Caco-2 (cell line): ENCODE data around the gene MRPL39. TPM values are rescaled to one million over a fixed set of nuclear protein-coding genes. Genes with fewer than 3 reads are reported as not detected.

ENCODE experiments used
- BruUV-seq: library from RNA; stranded (reverse); fragments of 400-500 nt; replicated peaks from 2 replicates; lab custom pipeline; 2021; lab: Mats Ljungman, UMichigan
- CTCF ChIA-PET: fragments of 300-600 bp; sonication (Branson Sonifier 250); formaldehyde crosslinking; loops from one replicate; lab custom pipeline; 2022; ENCODE audit warnings: antibody characterized with exemption; lab: Charles Lee
- POLR2A ChIA-PET: fragments of 300-600 bp; sonication (Branson Sonifier 250); formaldehyde crosslinking; loops from one replicate; lab custom pipeline; 2022; ENCODE audit warnings: antibody characterized with exemption; lab: Charles Lee
- DNase-seq, 2 experiments: peaks; one replicate each; pipeline versions ENCODE4 v3.0.0 to v3.0.0-alpha.2; 2020 to 2022
- H3K27me3 ChIP-seq: replicated peaks from 2 replicates; pipeline ENCODE4 v1.6.0; 2011; ENCODE audit warnings: low read length; ENCODE audit not compliant: control insufficient read depth, insufficient read depth
- H3K36me3 ChIP-seq: 2 replicates; pipeline ENCODE4 v1.5.1; 2011; ENCODE audit warnings: low read length; ENCODE audit not compliant: control insufficient read depth, insufficient read depth
- H3K4me1 ChIP-seq: fragments of 250-450 bp; sonication (Bioruptor Pico); 2 replicates; pipeline ENCODE4 v1.5.1; 2020; ENCODE audit warnings: mild to moderate bottlenecking
- H3K4me3 ChIP-seq: 2 replicates; pipeline ENCODE4 v1.5.1; 2011; ENCODE audit warnings: low read depth, mild to moderate bottlenecking, control low read depth, low read length
- H3K9me3 ChIP-seq: fragments of 250-450 bp; sonication (Bioruptor Pico); 2 replicates; pipeline ENCODE4 v1.5.1; 2020; ENCODE audit warnings: mild to moderate bottlenecking, moderate library complexity
- H3K27ac Mint-ChIP-seq: one replicate; pipeline ENCODE4 v1.8.0; 2022; ENCODE audit warnings: mixed read lengths; ENCODE audit not compliant: unreplicated experiment
- H3K27me3 Mint-ChIP-seq: one replicate; pipeline ENCODE4 v1.8.0; 2022; ENCODE audit warnings: mixed read lengths; ENCODE audit not compliant: insufficient read depth, unreplicated experiment
- H3K36me3 Mint-ChIP-seq: one replicate; pipeline ENCODE4 v1.8.0; 2022; ENCODE audit warnings: mild to moderate bottlenecking, mixed read lengths; ENCODE audit not compliant: insufficient read depth, unreplicated experiment
- H3K4me1 Mint-ChIP-seq: one replicate; pipeline ENCODE4 v1.8.0; 2022; ENCODE audit warnings: low read depth, mixed read lengths; ENCODE audit not compliant: unreplicated experiment
- H3K4me3 Mint-ChIP-seq: one replicate; pipeline ENCODE4 v1.8.0; 2022; ENCODE audit warnings: mild to moderate bottlenecking, moderate library complexity, mixed read lengths; ENCODE audit not compliant: unreplicated experiment
- H3K9me3 Mint-ChIP-seq: one replicate; pipeline ENCODE4 v1.8.0; 2022; ENCODE audit warnings: mixed read lengths; ENCODE audit not compliant: unreplicated experiment
- intact Hi-C: fragments of 100-400 bp; cut with micrococcal nuclease; formaldehyde crosslinking; loops from one replicate; pipeline ENCODE4 v1.10.0; 2022; ENCODE audit not compliant: unreplicated experiment
- total RNA-seq: library from RNA; stranded (reverse); gene quantifications from 2 replicates; pipeline ENCODE4 v1.2.3, GENCODE V29; 2022
- TF ChIP-seq, protein P1 (sequence below), 2 experiments: fragments of 200-600 bp in 1 of 2; IDR thresholded peaks; 1 replicate in 1 of 2; 2 replicates in 1 of 2; pipeline versions ENCODE4 v1.5.1 to v1.8.0; 2011 to 2022; ENCODE audit warnings: antibody characterized with exemption in 1 of 2, control low read depth in 1 of 2, inconsistent platforms in 1 of 2, low read depth in 1 of 2, low read length in 1 of 2, mild to moderate bottlenecking in 1 of 2, moderate library complexity in 1 of 2; ENCODE audit not compliant: insufficient read depth in 1 of 2, severe bottlenecking in 1 of 2, unreplicated experiment in 1 of 2

Gene MRPL39
- total RNA-seq, 1 experiment from 2014 or later, result 37.3 TPM

DNA sequence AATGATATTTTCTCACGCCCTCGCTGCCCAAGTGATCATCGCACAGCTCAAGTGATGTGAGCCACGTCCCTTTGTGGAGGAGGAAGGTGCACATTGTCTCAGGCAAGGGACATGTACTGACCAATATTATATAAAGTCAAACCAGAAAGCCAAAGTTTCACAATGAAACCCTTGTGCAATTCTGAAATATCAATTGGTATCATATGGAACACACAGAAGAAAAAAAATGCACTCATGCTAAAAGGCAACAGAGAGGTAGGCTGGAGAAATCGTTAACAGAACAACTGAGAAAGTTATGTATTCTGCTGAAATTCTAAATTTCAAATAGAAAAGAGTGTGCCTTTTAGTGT is 33.6 kb upstream of the MRPL39 start:
- peaks cover 6% of the 10 kb centered on the region for H3K4me1 Mint-ChIP-seq
- Histone ChIP-seq H3K4me3 (no peak overlapping the region), H3K27me3 (no peaks in the 10 kb centered on the region; the same call in 1 of the 2 replicates), H3K4me1 (no peaks in the 10 kb centered on the region), H3K9me3 (no peaks in the 10 kb centered on the region), H3K36me3 (no peaks in the 10 kb centered on the region)
- peaks cover 23% of the 10 kb centered on the region for H3K27me3 Mint-ChIP-seq
- BruUV-seq, result no TSS peak
- intact Hi-C loops, result no loop called here
- no peaks in the 10 kb centered on the region for H3K9me3 Mint-ChIP-seq
- H3K27ac Mint-ChIP-seq, result no peak overlapping the region
- ChIA-PET POLR2A (no interaction called here), CTCF (no interaction called here)
- no peak overlapping the region for H3K4me3 Mint-ChIP-seq
- no peak for DNase-seq
- TF ChIP-seq, protein P1, sequence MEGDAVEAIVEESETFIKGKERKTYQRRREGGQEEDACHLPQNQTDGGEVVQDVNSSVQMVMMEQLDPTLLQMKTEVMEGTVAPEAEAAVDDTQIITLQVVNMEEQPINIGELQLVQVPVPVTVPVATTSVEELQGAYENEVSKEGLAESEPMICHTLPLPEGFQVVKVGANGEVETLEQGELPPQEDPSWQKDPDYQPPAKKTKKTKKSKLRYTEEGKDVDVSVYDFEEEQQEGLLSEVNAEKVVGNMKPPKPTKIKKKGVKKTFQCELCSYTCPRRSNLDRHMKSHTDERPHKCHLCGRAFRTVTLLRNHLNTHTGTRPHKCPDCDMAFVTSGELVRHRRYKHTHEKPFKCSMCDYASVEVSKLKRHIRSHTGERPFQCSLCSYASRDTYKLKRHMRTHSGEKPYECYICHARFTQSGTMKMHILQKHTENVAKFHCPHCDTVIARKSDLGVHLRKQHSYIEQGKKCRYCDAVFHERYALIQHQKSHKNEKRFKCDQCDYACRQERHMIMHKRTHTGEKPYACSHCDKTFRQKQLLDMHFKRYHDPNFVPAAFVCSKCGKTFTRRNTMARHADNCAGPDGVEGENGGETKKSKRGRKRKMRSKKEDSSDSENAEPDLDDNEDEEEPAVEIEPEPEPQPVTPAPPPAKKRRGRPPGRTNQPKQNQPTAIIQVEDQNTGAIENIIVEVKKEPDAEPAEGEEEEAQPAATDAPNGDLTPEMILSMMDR (IDR thresholded peaks at IDR 0.05; ENCODE audit: insufficient read depth in 1 of 2, low read depth in 1 of 2, low read length in 1 of 2, severe bottlenecking in 1 of 2, unreplicated experiment in 1 of 2), result no peak
- no peaks in the 10 kb centered on the region for H3K36me3 Mint-ChIP-seq

DNA sequence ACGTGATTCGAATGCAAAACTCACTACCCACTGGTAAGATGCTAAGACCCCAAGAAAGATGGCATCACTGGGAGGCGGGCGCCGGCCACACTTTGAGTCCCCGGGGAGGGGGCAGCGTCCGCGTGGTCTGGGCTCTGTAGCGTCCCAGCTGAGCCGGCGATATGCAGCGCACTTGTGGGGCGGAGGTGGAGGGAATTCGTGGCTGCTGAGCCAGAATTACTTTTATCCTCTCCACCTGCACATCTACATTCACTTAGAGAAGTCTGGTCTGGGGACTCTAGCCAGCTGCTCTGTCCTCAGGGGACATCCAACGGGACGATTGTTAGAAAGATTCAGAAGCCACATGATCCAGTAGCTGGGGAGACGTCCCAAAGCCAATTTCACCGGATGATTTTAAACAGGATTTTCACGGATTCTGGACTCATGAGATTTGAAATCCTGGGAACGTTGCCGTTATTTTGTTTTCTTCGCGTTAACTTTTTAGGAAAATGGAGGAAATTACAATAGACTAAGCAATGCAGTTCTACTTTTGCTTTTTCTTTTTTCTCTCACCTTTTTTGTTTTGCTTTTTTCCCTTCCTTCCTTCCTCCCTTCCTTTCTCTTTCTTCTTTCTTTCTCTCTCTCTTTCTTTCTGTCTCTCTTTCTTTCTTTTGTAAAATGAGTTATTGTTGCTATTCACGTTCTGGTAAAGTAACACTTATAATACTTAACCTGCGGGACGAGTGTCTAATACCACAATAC is 33.1 kb upstream of the MRPL39 start:
- intact Hi-C loops, result no loop called here
- BruUV-seq, result no TSS peak
- no peak overlapping the region for H3K27ac Mint-ChIP-seq

DNA sequence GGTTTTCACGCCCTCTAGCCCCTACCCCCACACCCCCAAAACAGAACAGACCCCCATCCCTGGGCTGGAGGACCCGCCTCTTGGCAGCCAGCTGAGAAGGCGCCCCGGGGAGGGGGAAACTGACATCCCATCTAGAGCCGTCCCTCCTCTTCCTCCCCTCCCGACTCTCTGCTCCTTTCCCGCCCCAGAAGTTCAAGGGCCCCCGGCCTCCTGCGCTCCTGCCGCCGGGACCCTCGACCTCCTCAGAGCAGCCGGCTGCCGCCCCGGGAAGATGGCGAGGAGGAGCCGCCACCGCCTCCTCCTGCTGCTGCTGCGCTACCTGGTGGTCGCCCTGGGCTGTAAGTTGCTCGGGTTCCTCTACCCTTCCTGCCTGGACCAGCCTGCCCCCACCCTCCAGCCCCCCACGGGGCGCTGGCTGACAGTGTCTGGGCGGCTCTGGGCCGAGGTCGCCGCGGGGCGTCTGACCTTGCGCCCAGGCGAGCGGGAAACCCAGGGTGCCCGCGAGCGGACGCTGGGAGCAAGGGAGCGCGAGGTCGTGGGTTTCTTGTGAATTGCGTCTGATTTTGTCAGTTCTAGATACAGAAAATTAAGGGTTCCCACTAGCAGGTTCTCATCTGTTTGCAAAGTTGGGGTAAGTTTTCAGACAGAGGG is 32.4 kb upstream of the MRPL39 start:
- Histone ChIP-seq H3K27me3 (no peaks in the 10 kb centered on the region; the same call in 1 of the 2 replicates), H3K36me3 (no peaks in the 10 kb centered on the region), H3K9me3 (no peaks in the 10 kb centered on the region), H3K4me1 (no peaks in the 10 kb centered on the region), H3K4me3 (no peak overlapping the region; the same call in 1 of the 2 replicates)
- DNase-seq, result no peak
- BruUV-seq, result no TSS peak
- ChIA-PET CTCF (no interaction called here), POLR2A (no interaction called here)
- Mint-ChIP-seq H3K27ac (no peak overlapping the region), H3K9me3 (no peaks in the 10 kb centered on the region), H3K27me3 (peaks cover 24% of the 10 kb centered on the region), H3K4me1 (peaks cover 6% of the 10 kb centered on the region), H3K4me3 (no peak overlapping the region), H3K36me3 (no peaks in the 10 kb centered on the region)
- TF ChIP-seq, protein P1 (IDR thresholded peaks at IDR 0.05; ENCODE audit: insufficient read depth in 1 of 2, low read depth in 1 of 2, low read length in 1 of 2, severe bottlenecking in 1 of 2, unreplicated experiment in 1 of 2), result no peak
- intact Hi-C loops, result no loop called here

More for the DNA sequence above, 33.1 kb upstream of the MRPL39 start:
- TF ChIP-seq, protein P1 (IDR thresholded peaks at IDR 0.05; ENCODE audit: insufficient read depth in 1 of 2, low read depth in 1 of 2, low read length in 1 of 2, severe bottlenecking in 1 of 2, unreplicated experiment in 1 of 2), result no peak
- Histone ChIP-seq H3K9me3 (no peaks in the 10 kb centered on the region), H3K27me3 (no peaks in the 10 kb centered on the region; the same call in 1 of the 2 replicates), H3K4me1 (no peaks in the 10 kb centered on the region), H3K4me3 (no peak overlapping the region), H3K36me3 (no peaks in the 10 kb centered on the region)
- H3K36me3 Mint-ChIP-seq, result no peaks in the 10 kb centered on the region
- H3K4me1 Mint-ChIP-seq, result peaks cover 6% of the 10 kb centered on the region
- no peak overlapping the region for H3K4me3 Mint-ChIP-seq
- H3K27me3 Mint-ChIP-seq, result peaks cover 24% of the 10 kb centered on the region
- DNase-seq, result no peak
- ChIA-PET CTCF (no interaction called here), POLR2A (no interaction called here)
- H3K9me3 Mint-ChIP-seq, result no peaks in the 10 kb centered on the region
